Progenitor cell of endocrine pancreas (in vitro differentiated cells): ENCODE data around the gene FBN1. TPM values are rescaled to one million over a fixed set of nuclear protein-coding genes. Genes with fewer than 3 reads are reported as not detected.

ENCODE experiments used
- DNase-seq: peaks from one replicate; pipeline ENCODE4 v3.0.0; 2021; ENCODE audit warnings: low spot score; ENCODE audit not compliant: unreplicated experiment
- H3K27ac Mint-ChIP-seq: 2 replicates; pipeline ENCODE4 v1.8.0; 2021; ENCODE audit warnings: mild to moderate bottlenecking, moderate library complexity, mixed read lengths
- H3K27me3 Mint-ChIP-seq: 2 replicates; pipeline ENCODE4 v1.8.0; 2021; ENCODE audit warnings: mixed read lengths
- H3K36me3 Mint-ChIP-seq: 2 replicates; pipeline ENCODE4 v1.8.0; 2022; ENCODE audit warnings: mixed read lengths; ENCODE audit not compliant: insufficient read depth
- H3K4me1 Mint-ChIP-seq: 2 replicates; pipeline ENCODE4 v1.8.0; 2021; ENCODE audit warnings: low read depth, mixed read lengths
- H3K4me3 Mint-ChIP-seq: 2 replicates; pipeline ENCODE4 v1.8.0; 2021; ENCODE audit warnings: low read depth, mild to moderate bottlenecking, moderate library complexity, mixed read lengths
- H3K9me3 Mint-ChIP-seq: 2 replicates; pipeline ENCODE4 v1.8.0; 2021; ENCODE audit warnings: low read depth, mixed read lengths
- CTCF ChIP-seq: fragments of 200-600 bp; sonication (generic); IDR thresholded peaks from one replicate; pipeline ENCODE4 v1.5.0; 2021; ENCODE audit warnings: antibody characterized with exemption, mild to moderate bottlenecking; ENCODE audit not compliant: unreplicated experiment
- total RNA-seq: library from RNA; stranded (reverse); gene quantifications from 2 replicates; pipeline ENCODE4 v1.2.1, GENCODE V29; 2021

Gene FBN1
- total RNA-seq, 1 donor from 2014 or later, result 3.3 TPM

GRCh38 chr15:48579945-48580671 lies 65.4 kb downstream of the FBN1 start:
- TF ChIP-seq CTCF, result no peak
- Mint-ChIP-seq H3K27me3 (peaks cover 4% of the 10 kb centered on the region), H3K27ac (no peak overlapping the region), H3K36me3 (no peaks in the 10 kb centered on the region), H3K4me3 (no peak overlapping the region), H3K4me1 (peaks cover 7% of the 10 kb centered on the region), H3K9me3 (no peaks in the 10 kb centered on the region)
- no peak for DNase-seq

GRCh38 chr15:48578965-48579364 lies 66.5 kb downstream of the FBN1 start:
- Mint-ChIP-seq H3K36me3 (no peaks in the 10 kb centered on the region), H3K27ac (no peak overlapping the region), H3K4me1 (peaks cover 14% of the 10 kb centered on the region), H3K27me3 (peaks cover 4% of the 10 kb centered on the region), H3K9me3 (no peaks in the 10 kb centered on the region), H3K4me3 (no peak overlapping the region)
- no peak for TF ChIP-seq CTCF
- no peak for DNase-seq

DNA sequence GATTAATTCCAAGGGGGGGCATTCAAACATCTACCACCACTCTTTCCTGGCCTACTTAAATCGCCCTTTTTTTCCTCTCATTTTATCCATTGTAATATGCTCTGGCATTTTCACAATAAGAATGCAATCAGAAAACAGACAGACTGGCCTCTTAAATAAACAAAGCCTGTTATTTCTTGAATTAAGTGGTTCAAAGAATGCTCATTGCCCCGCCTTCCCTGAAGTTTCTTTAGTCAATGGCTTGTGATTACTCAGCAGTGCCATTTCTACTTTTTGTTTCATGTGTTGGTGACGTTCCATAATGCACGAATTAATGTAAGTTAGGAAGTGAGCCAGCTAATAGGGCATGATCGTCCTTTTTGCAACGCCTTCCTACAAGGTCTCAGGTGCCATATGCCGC lies 68.0 kb downstream of the FBN1 start:
- no peak overlapping the region for H3K27ac Mint-ChIP-seq
- no peak for TF ChIP-seq CTCF
- peaks cover 4% of the 10 kb centered on the region for H3K27me3 Mint-ChIP-seq
- no peaks in the 10 kb centered on the region for H3K36me3 Mint-ChIP-seq
- no peaks in the 10 kb centered on the region for H3K9me3 Mint-ChIP-seq
- peaks cover 17% of the 10 kb centered on the region for H3K4me1 Mint-ChIP-seq
- no peak overlapping the region for H3K4me3 Mint-ChIP-seq
- DNase-seq, result no peak

GRCh38 chr15:48574187-48574586 lies 71.3 kb downstream of the FBN1 start:
- Mint-ChIP-seq H3K9me3 (peaks cover 6% of the 10 kb centered on the region), H3K4me1 (peaks cover 26% of the 10 kb centered on the region), H3K27me3 (no peaks in the 10 kb centered on the region), H3K4me3 (no peak overlapping the region), H3K27ac (no peak overlapping the region), H3K36me3 (no peaks in the 10 kb centered on the region)
- no peak for TF ChIP-seq CTCF
- DNase-seq, result no peak

DNA sequence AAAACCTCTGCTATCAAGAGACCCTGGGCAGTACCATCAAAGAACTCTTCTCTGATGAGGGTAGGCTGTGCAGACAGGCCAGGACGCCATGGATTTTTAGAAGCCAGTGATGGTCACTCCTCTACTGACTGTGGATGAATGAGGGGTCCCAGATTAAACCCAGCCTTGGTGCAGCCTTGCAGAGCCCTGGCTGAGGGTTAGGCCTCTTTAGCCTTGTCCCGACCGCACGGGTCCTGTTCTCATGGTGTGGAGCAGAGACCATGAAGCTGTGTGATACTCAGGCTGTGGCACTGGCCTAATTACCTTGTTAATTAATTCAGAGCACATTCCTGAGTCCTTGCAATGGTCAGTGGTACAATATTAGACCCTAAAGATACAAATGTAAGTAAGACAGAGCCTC lies 71.7 kb downstream of the FBN1 start:
- Mint-ChIP-seq H3K4me1 (peaks cover 26% of the 10 kb centered on the region), H3K27ac (no peak overlapping the region), H3K27me3 (no peaks in the 10 kb centered on the region), H3K36me3 (peaks cover 1% of the 10 kb centered on the region), H3K9me3 (peaks cover 10% of the 10 kb centered on the region), H3K4me3 (no peak overlapping the region)
- TF ChIP-seq CTCF, result no peak
- no peak for DNase-seq
